Measurements from ENCODE around the gene MFAP3. TPM values are rescaled to one million over a fixed set of nuclear protein-coding genes. Genes with fewer than 3 reads are reported as not detected.

MFAP3 gene
- total and polyA plus RNA-seq, 2 donors (not counting 3 experiments of a cell fraction or from before 2014, with no cell fraction given): 19.5 to 35.3 TPM

DNA sequence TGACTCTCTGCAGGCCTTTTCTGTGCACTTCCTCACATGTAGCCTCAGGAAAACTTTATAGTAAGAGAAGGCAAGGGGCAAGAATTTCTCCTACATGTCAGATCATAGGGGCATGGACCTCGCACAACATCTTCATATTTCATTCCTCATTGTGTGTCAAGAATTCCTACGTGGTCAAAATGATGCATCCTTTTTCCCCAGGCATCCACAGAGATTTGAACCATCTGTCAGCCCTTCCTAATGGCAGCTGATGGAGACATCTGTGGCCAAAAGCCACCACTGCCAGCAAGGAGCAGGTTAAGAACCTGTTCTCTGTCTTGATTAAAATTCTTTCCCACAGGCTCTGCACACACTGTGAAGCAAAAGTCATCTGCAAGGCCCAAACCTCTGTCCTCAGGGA lies 42.5 kb downstream of the MFAP3 start:
- dilution Hi-C loops (cut with MboI; ENCODE audit: extremely low pct_ligation_motif_present, low sequenced_read_pairs) (no loop called here), intact Hi-C loops (cut with micrococcal nuclease) (no loop called here)
- Histone ChIP-seq H3K9me1 (replicated peaks; ENCODE audit: control insufficient read depth, extremely low read depth, insufficient read depth, low read length) (no peaks in the 10 kb centered on the region), H3K4me2 (ENCODE audit: insufficient read depth, low read length) (no peak overlapping the region), H3K4me3 (replicated peaks in 1 of 3; ENCODE audit: insufficient read depth in 1 of 3, low read depth in 1 of 3, low read length in 3 of 3) (no peak overlapping the region), H4K20me1 (replicated peaks; ENCODE audit: control insufficient read depth, extremely low read depth, insufficient read depth, low read length) (peaks cover 2% of the 10 kb centered on the region), H3K9ac (replicated peaks; ENCODE audit: extremely low read depth, insufficient read depth, low read length) (no peak overlapping the region), H2AFZ (ENCODE audit: low read depth, low read length) (no peak overlapping the region), H3K9me3 (replicated peaks; ENCODE audit: control insufficient read depth, insufficient read depth, low read length) (no peaks in the 10 kb centered on the region), H3K79me2 (ENCODE audit: control insufficient read depth, insufficient read depth, low read length) (no peaks in the 10 kb centered on the region), H3K27ac (ENCODE audit: insufficient read depth, low read depth, low read length) (no peak overlapping the region), H3K36me3 (ENCODE audit: control insufficient read depth in 2 of 2, extremely low read depth in 1 of 2, insufficient read depth in 2 of 2, low read length in 2 of 2) (no peaks in the 10 kb centered on the region), H3K27me3 (ENCODE audit: control insufficient read depth in 2 of 2, insufficient read depth in 2 of 2, low read length in 2 of 2) (peaks cover 3 to 7% of the 10 kb centered on the region in 2 experiments), H3K4me1 (ENCODE audit: control insufficient read depth, extremely low read depth, insufficient read depth, low read length) (no peaks in the 10 kb centered on the region)
- ChIA-PET CTCF (no interaction called here), POLR2A (no interaction called here)
- TF ChIP-seq MAX (IDR thresholded peaks at IDR 0.05; ENCODE audit: insufficient read depth, insufficient read length): no peak
- no peak for TF ChIP-seq POLR2AphosphoS5 (IDR thresholded peaks at IDR 0.05; ENCODE audit: insufficient read depth, low read depth, low read length)
- TF ChIP-seq EZH2 (IDR thresholded peaks at IDR 0.05; ENCODE audit: borderline replicate concordance, low read depth, low read length, severe bottlenecking): no peak
- TF ChIP-seq, protein P1, sequence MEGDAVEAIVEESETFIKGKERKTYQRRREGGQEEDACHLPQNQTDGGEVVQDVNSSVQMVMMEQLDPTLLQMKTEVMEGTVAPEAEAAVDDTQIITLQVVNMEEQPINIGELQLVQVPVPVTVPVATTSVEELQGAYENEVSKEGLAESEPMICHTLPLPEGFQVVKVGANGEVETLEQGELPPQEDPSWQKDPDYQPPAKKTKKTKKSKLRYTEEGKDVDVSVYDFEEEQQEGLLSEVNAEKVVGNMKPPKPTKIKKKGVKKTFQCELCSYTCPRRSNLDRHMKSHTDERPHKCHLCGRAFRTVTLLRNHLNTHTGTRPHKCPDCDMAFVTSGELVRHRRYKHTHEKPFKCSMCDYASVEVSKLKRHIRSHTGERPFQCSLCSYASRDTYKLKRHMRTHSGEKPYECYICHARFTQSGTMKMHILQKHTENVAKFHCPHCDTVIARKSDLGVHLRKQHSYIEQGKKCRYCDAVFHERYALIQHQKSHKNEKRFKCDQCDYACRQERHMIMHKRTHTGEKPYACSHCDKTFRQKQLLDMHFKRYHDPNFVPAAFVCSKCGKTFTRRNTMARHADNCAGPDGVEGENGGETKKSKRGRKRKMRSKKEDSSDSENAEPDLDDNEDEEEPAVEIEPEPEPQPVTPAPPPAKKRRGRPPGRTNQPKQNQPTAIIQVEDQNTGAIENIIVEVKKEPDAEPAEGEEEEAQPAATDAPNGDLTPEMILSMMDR (IDR thresholded peaks at IDR 0.05; ENCODE audit: extremely low read depth in 1 of 2, insufficient read depth in 1 of 2, low read depth in 1 of 2, low read length in 2 of 2): no peak
- no peak for TF ChIP-seq MYC (IDR thresholded peaks at IDR 0.05; ENCODE audit: low read depth, low read length)
- no peak for TF ChIP-seq POLR2A (IDR thresholded peaks at IDR 0.05; ENCODE audit: low read depth, low read length)
- FAIRE-seq (no peak), DNase-seq (ENCODE audit: low read depth, low spot score) (no peak)
- BruUV-seq (replicated peaks): no TSS peak
